Kidney tubule cell (primary cell): ENCODE measurements around the gene SF1.
A peak's percentile ranks its signal among the peaks of the same experiment; 100 is the strongest.

Experiments
- DNase-seq: peaks from one replicate; pipeline ENCODE4 v3.0.0-alpha.2; 2018; ENCODE audit warnings: low spot score

The SF1 gene

DNA sequence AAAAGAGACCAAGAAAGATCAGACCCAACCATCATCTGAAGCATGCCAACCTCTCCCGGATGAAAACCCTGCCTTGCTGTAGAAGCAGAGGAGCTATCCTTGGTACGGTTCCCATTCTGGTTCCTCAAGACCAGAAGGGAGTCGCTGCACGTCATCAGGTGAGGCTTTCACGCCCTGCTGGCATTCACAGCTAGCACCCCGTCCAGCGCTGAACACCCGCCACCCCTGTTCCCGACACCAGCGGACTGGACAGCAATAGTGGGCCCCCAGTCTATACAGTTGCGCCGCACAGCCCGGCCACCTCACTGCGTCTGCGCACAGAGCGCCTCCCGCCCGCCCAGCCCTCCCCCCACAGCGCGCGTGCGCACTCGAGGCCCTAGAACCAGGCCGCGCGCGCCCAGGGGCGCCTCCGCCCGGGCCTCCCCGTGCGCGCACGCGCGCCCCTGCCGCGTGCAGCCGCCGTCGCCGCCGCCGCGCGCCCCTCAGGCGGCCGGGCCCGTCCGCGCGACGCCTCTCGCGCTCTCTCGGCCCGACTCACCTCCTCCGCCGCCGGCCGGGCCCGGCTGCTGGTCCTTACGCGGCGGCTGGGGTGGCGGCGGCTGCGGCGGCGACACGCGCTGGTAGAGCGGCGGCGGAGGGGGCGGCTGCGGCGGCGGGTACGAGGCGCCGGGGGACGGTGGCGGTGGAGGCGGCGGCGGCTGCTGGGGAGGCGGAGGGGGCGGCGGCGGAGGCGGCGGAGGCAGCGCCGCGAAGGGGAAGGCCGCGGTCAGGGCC lies 706 bp downstream of the SF1 start:
- DNase-seq: peak; percentile 77

DNA sequence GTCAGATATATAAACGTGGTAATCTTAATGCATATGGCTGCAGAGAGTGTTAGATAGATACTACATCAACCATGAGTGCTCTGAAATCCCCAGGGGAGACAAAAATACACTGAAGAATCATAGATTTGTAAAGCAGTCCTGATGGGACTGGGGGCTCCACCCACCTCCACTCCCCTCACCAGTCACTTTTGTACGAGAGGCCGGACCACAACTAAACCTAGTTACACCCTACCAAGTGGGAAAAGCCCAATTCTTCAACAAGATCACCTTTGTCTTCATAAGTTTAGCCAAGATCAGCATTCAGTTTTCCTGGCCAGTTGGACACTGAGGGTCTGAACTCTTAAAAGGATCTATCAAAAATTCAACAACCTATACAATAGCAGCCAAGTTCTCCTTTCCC lies 1.5 kb downstream of the SF1 start:
- no peak for DNase-seq

DNA sequence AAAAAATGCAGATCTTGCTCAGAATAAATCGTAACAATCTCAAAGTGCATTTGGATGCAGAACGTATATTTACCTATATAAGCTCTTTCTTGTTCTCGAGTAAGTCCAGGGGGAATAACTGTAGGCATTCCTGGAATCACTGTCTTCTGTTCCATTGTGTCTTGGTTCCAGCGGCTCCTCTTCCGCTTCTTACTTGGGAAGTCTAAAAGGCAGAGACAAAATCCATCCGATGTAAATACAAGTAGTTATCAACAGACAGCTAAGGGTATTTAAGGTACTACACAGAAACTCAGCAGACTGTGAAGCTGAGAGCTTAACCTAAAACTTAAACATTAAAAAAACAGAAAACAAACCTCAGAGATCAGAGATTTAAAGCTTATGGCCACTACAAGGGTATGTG lies 1.9 kb downstream of the SF1 start:
- DNase-seq: no peak

DNA sequence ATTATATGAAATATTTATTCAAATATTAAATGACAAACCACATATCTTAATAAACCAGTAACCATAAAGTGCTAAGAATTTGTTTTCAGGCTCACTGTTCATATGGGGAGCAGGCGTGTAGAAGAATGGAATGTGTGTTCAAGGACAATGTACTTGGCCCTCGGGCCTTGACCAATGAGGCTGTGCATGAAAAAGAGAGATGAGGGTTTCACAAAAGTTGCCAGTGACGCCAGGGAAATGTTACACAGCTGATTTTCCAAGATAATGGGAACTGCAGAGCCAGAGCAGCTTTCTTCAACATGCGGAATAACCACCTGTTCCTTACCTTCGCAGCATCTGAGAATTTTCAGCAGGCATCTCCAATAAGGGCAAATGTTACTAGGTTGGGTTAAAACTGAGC lies 4.2 kb downstream of the SF1 start:
- DNase-seq: no peak

DNA sequence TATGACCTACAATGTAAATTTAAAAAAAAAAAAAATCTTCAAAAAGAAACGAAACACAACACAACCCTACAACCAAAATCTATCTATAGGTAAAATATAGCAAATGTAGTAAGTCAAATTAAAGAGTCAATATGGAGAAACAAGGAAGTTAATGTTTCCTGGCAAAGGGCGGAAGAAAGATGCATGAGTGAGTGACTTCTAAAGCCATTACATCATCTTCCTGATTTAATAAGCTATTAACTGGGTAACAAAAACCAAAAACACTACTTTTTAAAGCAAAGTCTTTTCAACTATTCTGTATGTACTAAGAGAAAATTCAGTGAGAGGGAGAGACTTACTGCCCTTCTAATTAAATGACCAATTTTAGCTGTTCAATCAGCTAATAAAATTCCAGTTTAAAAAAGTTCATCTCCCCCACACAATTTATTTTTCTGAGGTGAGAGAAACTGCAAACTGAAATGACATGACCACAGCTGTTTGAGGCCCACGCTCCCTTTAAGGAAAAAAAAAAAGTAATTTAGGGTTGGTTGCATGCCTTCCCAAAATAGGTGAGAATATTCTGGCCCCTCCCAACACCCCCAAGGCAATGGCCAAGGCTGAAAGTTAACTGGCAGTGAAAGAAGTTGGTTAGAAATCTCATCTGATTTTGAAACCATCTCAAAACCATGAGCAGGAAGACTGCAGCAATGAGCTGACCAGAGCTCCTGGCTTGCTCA lies 5.9 kb downstream of the SF1 start:
- peak; percentile 57 for DNase-seq

DNA sequence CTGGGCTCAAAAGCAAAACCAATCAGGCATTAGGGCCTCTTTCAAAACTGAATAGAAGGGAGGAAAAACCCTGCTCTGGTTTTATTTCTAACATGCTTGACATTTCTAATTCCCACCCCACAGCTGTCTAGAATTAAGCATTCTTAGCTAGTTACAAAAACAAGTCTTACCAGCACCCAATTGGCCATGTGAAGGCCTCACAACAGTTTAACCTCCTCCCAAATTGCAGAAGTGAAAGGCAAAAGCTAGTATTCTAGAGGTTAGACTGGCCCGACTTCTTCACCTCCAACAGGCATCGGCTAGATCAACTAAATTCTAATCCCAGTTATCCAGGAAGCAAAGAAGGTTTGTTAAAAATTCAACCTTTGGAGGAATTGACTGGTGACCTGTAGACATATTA lies 6.5 kb downstream of the SF1 start:
- DNase-seq: no peak

DNA sequence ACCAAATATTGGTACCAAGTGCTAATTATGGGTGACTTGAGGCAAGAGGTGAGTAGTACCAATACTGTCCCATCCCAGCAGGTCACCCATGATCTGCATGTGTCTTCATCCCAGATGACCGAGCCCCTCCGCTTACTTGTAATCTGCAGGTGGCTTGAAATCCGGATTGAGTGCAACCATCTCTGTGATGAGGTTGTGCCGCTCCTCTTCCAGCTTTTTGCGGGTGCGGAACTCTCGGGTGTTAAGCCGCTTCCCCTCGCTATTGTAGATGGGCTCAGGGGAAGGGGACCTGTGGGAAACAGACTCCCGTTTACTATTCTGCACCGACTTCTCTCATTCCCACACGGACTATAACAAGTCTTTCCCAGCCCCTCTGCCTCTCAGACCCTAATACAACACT lies 8.2 kb downstream of the SF1 start:
- DNase-seq: no peak

DNA sequence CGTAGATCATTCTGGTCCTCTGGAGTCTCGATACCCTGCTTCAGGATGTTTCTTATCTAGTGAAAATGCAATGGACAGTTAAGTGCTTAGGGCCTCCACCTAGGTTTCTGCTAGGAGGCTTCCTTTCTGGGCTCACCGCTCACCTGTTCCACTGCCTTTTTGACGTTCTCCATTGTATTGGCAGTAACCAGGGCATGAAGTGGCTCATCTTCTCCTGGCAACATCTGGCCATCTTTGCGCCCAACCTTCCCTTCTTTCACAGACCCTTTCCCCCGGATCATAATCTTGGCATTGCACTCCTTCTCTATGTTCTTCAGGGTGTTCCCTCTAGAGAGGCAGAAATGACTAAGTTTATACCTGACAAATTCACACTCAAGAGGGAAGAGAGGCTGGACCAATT lies 9.1 kb downstream of the SF1 start:
- DNase-seq: no peak

DNA sequence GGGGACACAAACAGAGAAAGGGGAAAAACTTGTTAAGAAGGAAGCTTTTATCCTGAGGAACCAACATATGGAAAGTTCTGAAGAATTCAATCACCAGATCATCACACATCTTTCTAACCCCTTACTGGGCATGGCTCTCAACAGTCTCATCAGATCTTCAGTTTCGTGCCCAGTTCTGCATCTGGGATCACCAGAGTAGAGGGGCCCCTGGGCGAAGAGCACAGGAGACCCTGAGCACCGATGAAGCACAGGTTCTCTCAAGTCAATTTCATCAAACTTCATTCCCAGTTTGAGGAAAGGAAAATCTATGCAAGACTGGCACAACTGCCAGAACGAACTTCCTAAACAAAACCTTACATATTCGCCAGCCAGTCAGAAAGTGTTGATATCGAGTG lies 10.0 kb downstream of the SF1 start:
- no peak for DNase-seq

DNA sequence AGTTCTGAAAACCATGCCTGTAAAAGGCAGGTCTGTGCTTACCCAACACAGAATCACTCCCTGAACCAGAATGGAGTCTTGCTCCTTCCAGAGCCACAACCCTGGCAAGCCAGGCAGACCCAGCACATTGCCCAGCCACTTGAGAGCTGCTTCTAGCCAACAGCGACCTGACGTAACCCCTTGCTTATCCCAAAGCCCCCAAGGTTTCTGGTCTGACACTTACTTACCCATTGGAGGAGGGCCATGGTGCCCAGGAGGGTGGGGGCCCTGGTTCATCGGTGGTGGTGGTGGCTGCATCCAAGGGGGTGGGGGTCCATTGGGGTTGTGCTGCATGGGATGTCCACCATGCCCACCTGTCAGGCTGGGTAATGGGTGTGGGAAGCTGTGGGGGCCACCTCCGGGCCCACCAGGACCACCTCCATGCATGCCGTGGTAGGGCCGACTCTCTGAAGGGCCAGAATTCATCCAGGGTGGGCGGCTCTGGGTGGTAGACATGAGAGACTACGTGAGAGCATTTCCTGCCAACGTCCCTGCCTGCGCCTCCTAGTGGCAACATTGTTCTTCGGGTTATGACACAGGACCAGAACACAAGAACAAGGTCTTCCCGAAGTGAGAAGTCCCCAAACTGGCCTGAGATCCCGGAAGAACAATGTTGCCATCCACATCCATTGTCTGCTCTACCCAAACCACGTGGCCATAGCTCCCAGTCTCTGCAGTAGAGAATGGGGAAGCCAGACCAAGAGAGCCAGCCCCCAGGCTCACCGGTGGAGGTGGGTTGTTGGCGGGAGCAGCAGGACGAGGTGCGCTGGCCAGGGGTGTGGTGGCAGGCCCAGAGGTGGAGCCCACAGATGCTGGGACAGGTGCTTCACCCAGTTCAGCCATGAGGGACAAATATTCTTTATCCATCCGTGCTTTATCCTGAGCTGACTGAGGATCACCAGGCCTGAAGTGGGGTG lies 10.7 kb downstream of the SF1 start:
- peak; percentile 67 for DNase-seq

DNA sequence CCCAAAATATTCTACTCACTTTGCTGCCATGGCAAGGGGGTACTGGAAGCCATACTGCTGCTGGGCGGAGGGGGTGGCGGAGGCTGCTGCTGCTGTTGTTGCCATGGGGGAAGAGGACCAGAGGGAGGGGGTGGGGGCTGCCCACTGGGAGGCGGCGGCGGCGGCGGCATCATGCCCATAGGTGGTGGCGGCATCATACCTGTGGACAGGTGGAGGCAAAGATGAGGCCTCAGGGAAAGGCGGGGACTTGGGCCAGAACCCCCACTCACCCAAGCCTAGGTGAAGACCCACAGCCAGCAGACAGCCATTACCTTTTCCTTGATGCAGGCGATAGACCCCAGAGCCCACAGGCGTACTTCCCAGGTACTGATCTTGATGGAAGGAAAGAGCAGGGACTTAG lies 11.5 kb downstream of the SF1 start:
- no peak for DNase-seq

DNA sequence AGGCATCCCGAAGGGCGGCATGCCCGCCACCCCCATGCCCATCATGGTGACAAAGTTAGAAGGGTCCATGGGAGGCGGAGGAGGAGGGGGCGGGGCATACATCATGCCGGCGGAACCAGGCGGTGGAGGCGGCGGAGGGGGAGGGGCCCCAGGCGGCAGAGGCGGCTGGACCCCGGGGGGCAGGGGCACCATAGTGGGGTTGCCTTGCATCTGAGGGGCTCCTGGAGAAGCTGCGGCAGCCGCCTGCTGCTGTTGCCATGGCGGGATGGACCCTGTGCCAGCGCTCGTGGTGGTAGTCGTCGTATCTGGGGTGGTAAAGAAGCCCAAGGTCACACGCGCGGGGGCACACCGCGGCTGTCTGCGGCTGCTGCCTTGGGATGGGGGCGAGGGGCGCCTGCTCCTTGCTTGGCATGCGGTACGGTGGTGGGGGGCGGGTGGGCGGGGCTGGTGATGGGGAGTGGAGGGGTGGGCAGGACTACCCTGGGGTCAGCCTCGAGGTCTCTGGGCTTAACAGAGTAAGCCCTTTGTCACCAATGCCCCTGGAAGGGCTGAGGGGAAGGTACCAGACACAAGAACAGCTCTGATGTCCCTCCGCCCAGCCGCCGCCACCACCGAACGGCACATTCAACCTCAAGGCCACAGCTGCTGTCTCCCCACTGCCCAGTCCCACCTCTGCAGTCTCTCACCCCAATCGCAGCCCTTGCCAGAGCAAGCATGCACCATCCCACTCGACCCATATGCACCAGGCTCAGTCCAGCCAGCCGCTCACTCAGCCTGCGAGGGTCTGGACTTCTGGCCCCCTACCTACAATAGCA lies 12.3 kb downstream of the SF1 start:
- no peak for DNase-seq

DNA sequence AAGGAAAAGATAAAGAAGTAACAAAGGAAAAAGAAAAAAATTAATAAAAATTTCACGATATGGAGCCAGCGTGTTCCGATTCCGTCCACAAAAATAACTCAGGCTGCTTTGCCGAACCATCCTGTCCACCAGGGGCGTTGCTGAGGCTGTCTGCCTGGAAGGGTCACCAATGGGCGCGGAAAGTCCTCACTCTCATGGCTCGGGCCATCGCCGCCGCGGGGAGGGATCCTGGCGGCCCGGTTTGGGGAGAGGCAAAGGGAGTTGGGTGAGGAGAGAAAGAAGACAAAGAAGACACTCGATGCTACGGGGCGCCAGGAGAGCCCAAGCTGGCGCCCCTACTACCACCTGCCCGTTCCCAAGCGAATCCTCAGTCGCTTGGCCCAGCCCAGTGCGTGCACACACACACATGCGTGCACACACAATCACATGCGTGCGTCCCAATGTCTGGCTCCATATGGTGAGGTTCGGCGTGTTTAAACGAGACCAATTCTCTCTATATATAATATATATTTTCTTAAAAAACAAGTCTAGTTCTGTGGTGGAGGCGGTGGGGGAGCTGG lies 13.0 kb downstream of the SF1 start:
- no peak for DNase-seq

DNA sequence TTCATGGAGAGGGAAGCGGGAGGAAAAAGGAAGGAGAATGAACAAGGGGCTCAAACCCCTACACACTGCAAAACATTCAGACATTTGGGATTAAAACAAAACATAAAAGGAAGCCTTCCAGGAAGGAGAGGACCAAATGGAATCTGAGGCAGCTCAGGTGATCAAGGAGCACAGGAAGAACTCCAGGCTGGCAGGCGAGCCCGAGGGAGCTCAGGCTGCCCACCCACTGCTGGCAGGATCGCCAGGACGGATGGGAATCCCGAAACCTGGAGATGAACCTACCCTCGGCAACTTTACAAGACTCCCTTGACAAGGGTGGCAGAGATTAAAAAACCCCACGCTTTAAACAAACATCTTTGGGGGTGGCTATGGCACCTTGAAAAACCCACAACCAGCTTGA lies 13.6 kb downstream of the SF1 start:
- DNase-seq: no peak

DNA sequence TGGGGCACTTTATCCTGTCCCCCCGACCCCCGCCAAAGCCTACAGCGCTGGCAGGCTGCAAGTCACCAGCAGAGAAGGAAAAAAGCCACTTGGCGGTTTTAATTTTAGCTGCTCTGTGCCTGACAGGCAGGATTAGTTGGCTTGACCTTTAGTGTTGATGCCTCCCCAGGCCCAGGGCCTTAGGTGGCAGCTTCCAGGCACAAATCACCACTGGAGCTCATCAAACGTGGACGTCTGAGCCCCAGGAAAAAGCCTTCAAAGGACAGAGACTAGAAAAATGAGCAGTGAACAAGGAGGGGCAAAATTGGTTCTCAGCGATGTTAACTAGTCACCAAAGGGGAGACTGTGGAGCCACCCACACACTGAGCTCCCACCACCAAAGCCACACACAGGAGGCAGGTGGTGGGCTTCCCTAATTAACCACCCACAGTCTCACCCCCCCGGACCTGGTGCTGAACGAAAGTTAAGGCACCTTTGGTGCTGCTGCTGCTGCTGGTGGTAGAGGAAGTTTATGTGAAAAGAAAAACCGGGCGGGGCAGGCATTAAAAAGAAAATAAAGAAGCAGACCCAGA lies 14.2 kb downstream of the SF1 start:
- DNase-seq: no peak

DNA sequence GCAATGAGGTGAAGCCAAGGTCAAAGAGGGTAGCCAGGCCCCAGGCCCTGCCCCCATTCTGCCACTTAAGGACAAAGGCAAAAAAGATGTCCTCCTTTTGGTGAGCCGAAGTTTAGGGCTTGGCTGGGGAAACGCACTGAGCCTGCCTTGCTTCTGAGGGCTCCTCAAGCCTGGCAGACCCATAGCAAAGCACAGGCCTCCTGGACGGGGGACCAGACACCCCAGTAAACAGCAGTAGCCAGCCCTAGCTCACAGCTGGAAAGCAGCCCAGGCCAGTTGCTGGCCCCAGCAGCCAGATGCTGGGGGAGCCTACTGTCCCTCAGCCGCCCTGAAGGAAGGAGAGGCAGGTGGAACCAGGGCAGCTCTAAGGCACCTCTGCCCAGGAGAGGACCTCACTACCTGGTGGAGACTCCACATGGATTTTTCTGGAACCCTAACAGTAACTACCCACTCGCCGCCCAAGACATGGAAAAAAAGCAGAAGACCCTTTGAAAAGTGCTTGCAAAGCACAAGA lies 14.8 kb downstream of the SF1 start:
- DNase-seq: no peak

DNA sequence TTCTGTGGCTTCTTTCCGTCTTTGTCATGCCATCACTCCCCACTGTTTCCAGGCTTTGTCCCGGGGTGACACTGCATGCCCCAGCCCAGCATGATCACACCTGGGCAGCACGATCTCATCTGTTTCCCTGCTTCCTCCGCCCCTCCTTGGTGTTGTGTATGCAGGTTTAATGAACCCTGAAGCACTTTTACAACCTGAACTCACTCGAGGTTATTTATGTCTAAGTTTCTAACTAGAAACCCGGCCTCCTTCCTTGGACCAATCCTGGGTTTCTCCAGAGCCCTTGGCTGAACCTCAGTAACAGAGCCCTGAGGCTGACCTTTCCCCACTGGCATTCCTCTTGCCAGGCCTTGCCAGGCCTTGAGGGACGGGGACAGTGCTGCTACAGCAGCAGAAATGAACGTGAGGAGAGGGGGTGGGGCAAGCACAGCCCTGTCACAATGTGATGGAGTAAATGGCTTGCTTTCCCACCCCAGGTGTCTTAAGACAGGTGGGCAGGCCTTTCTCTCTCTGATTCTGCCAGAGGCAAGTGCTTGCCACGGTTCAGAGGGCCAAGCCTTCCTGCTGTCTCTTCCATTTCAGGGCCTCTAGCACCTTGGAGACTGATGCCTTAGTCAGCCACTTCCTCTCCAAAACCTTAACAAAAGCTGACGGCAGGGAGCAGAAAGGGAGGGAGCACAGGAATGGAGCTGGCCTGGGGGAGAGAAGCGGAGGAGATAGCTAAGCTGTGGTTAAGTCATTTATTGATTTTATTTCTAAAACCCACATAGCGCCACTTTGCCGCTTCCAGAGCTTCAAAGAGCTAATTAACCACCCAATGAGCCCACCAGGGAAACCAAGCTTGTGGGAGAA lies 15.4 kb downstream of the SF1 start:
- DNase-seq: peak; percentile 92

DNA sequence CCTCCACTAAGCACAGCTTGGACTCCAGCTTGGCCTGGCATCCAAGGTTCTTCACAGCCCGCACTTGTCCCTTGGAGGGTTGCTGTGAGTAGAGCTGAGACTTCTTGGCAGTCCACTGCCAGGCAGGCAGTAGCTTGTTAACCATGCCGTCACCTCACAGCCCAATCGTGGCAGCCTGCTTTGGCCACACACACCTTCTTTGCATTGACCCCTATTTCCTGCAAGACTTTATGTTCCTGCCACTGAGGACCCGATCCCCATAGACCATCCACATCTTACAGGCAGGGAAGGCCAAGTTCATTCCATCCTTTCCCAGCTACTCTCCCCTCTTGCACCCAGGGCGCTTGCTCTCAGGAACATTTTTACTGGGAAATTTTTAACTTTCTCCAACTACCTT lies 16.1 kb downstream of the SF1 start:
- DNase-seq: peak; percentile 6

DNA sequence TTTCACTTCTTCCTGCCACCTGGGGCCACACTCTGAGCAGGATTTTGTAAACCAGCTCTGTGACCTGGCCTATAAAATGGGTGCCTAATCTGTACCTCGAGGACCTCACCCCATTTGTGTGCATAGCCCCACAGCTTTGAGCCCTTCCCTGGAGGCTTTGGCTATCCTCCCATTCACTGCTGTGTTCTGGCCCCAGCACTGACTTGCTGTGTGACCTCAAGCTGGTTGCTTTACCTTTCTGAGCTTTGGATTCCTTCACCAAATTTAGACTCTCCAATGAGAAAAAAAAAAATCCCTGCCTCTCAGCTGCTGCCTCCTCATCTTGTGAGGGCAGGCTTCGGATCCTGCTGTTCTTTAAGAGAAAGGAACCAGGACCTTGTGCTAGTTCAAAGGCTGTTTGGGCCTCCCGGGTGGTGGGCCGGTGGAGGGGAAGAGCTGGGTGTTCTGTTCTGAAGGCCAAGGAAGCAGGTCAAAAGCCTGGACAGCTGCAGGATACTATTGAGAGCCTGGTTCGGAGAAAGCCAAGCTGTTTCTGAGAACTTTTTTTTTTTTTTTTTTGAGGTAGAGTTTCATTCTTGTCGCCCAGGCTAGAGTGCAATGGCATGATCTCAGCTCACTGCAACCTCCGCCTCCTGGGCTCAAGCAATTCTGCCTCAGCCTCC lies 17.5 kb downstream of the SF1 start:
- DNase-seq: no peak
